Measurements from ENCODE around the gene PIGU.

DNA sequence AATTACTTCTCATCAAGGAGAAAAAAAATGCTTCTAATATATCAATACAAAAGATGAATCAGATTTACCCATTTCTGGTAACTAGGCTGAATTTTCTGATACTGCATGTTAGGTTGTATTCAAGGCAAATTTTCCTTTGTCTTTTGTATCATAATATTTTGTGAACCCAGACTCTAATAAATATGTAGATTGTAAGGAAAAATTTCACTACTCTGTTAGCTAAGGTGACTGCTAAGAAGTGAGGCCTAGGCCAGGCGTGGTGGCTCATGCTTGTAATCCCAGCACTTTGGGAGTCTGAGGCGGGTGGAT is 40.0 kb upstream of the PIGU start:
- TF ChIP-seq POLR2A (IDR thresholded peaks at IDR 0.05) (no peak), CTCF (IDR thresholded peaks at IDR 0.05) (no peak)
